Neutrophil (primary cell): ENCODE measurements around the gene ZSCAN26.

Experiments
- H3K27ac ChIP-seq: fragments of 200-600 bp; sonication (generic); 2 replicates; pipeline ENCODE4 v1.5.1; 2016; ENCODE audit warnings: mild to moderate bottlenecking, moderate library complexity
- H3K27me3 ChIP-seq: fragments of 200-600 bp; sonication (generic); 2 replicates; pipeline ENCODE4 v1.6.0; 2016; ENCODE audit warnings: mild to moderate bottlenecking
- H3K36me3 ChIP-seq: fragments of 200-600 bp; sonication (generic); 2 replicates; pipeline ENCODE4 v1.5.1; 2017
- H3K4me1 ChIP-seq, 2 experiments: fragments of 200-600 bp in 1 of 2; sonication (generic) in 1 of 2; 1 replicate in 1 of 2; 2 replicates in 1 of 2; pipeline versions ENCODE4 v1.5.1 to v1.6.1; 2013 to 2016; ENCODE audit warnings: low read depth in 1 of 2, low read length in 1 of 2, mild to moderate bottlenecking in 1 of 2, moderate library complexity in 1 of 2; ENCODE audit not compliant: control insufficient read depth in 1 of 2, insufficient read depth in 1 of 2
- H3K4me3 ChIP-seq, 2 experiments: fragments of 200-600 bp in 1 of 2; sonication (generic) in 1 of 2; 1 replicate in 1 of 2; 2 replicates in 1 of 2; pipeline ENCODE4 v1.5.1; 2013 to 2016; ENCODE audit warnings: low read depth in 1 of 2, low read length in 1 of 2, mild to moderate bottlenecking in 1 of 2, moderate library complexity in 1 of 2
- H3K9me3 ChIP-seq: fragments of 200-600 bp; sonication (generic); 2 replicates; pipeline ENCODE4 v1.5.1; 2016
- CTCF ChIP-seq: fragments of 200-600 bp; sonication (generic); IDR thresholded peaks from 2 replicates; pipeline ENCODE4 v1.5.1; 2016; ENCODE audit warnings: antibody characterized with exemption

ZSCAN26 gene

GRCh38 chr6:28269492-28269891, 2.5 kb downstream of the ZSCAN26 start:
- Histone ChIP-seq H3K4me3 (no peak overlapping the region), H3K36me3 (peaks cover 20% of the 10 kb centered on the region), H3K27me3 (peaks cover 6% of the 10 kb centered on the region), H3K4me1 (peaks cover 9 to 14% of the 10 kb centered on the region in 2 experiments), H3K27ac (no peak overlapping the region), H3K9me3 (no peaks in the 10 kb centered on the region)
- TF ChIP-seq CTCF: no peak

GRCh38 chr6:28274888-28275287, 7.9 kb downstream of the ZSCAN26 start:
- peaks cover 49% of the 10 kb centered on the region for H3K36me3 ChIP-seq
- no peaks in the 10 kb centered on the region for H3K9me3 ChIP-seq
- H3K27ac ChIP-seq: no peak overlapping the region
- TF ChIP-seq CTCF: no peak
- no peak overlapping the region for H3K4me3 ChIP-seq
- peaks cover 11% of the 10 kb centered on the region for H3K27me3 ChIP-seq
- no peaks in the 10 kb centered on the region for H3K4me1 ChIP-seq

GRCh38 chr6:28277746-28278145, 10.8 kb downstream of the ZSCAN26 start:
- Histone ChIP-seq H3K36me3 (peaks cover 38% of the 10 kb centered on the region), H3K27me3 (peaks cover 39% of the 10 kb centered on the region), H3K4me1 (peaks cover 8 to 15% of the 10 kb centered on the region in 2 experiments), H3K9me3 (no peaks in the 10 kb centered on the region), H3K4me3 (no peak overlapping the region), H3K27ac (no peak overlapping the region)
- TF ChIP-seq CTCF: no peak

- Histone ChIP-seq H3K27me3 (peaks cover 39% of the 10 kb centered on the region), H3K9me3 (no peaks in the 10 kb centered on the region), H3K36me3 (peaks cover 22% of the 10 kb centered on the region), H3K4me3 (peak overlapping the region in 1 of 2 experiments; percentile 50), H3K4me1 (peaks cover 8 to 15% of the 10 kb centered on the region in 2 experiments), H3K27ac (no peak overlapping the region)
- no peak for TF ChIP-seq CTCF
Observed at GRCh38 chr6:28280595-28281287, 13.8 kb downstream of the ZSCAN26 start.

GRCh38 chr6:28281288-28282064, 14.5 kb downstream of the ZSCAN26 start, which contains the start of gene PGBD1:
PGBD1 (plus strand) TSS chr6:28281572; CDS start chr6:28283814, 2,242 bp downstream.
- Histone ChIP-seq H3K4me3 (peak within 1 kb of the TSS; percentile 32 to 50), H3K27me3 (peaks cover 39% of the 10 kb centered on the region), H3K4me1 (peaks cover 8 to 15% of the 10 kb centered on the region in 2 experiments), H3K36me3 (peaks cover 14% of the 10 kb centered on the region), H3K27ac (no peak within 1 kb of the TSS), H3K9me3 (no peaks in the 10 kb centered on the region)
- TF ChIP-seq CTCF: no peak
